B cell (primary cell): ENCODE measurements around the gene CDC37.

Experiments used
- EZH2 ChIP-seq: IDR thresholded peaks from 2 replicates; pipeline ENCODE4 v1.6.1; 2012; ENCODE audit warnings: borderline replicate concordance, low read depth, mild to moderate bottlenecking, moderate library complexity, low read length; ENCODE audit not compliant: insufficient read depth, poor library complexity, severe bottlenecking
- TF ChIP-seq, protein P1 (sequence below): fragments of 200-600 bp; IDR thresholded peaks from one replicate; pipeline ENCODE4 v1.8.0; 2022; ENCODE audit warnings: antibody characterized with exemption, mild to moderate bottlenecking

GRCh38 chr19:10392120-10392519 is 11.2 kb downstream of the CDC37 start:
- TF ChIP-seq, protein P1, sequence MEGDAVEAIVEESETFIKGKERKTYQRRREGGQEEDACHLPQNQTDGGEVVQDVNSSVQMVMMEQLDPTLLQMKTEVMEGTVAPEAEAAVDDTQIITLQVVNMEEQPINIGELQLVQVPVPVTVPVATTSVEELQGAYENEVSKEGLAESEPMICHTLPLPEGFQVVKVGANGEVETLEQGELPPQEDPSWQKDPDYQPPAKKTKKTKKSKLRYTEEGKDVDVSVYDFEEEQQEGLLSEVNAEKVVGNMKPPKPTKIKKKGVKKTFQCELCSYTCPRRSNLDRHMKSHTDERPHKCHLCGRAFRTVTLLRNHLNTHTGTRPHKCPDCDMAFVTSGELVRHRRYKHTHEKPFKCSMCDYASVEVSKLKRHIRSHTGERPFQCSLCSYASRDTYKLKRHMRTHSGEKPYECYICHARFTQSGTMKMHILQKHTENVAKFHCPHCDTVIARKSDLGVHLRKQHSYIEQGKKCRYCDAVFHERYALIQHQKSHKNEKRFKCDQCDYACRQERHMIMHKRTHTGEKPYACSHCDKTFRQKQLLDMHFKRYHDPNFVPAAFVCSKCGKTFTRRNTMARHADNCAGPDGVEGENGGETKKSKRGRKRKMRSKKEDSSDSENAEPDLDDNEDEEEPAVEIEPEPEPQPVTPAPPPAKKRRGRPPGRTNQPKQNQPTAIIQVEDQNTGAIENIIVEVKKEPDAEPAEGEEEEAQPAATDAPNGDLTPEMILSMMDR, result no peak
- no peak for TF ChIP-seq EZH2
